Mesodermal cell (in vitro differentiated cells): ENCODE measurements around the gene TEDC2.

Source experiments
- H3K27ac ChIP-seq: 2 replicates; pipeline ENCODE4 v1.7.0; 2013; ENCODE audit warnings: mild to moderate bottlenecking, low read depth, low read length, moderate library complexity; ENCODE audit not compliant: severe bottlenecking
- H3K36me3 ChIP-seq: 2 replicates; pipeline ENCODE4 v1.7.1; 2013; ENCODE audit warnings: mild to moderate bottlenecking, low read length, moderate library complexity; ENCODE audit not compliant: control insufficient read depth, insufficient read depth
- H3K4me1 ChIP-seq: one replicate; pipeline ENCODE4 v1.7.1; 2013; ENCODE audit warnings: mild to moderate bottlenecking, low read length; ENCODE audit not compliant: insufficient read depth, control insufficient read depth, poor library complexity, severe bottlenecking
- H3K4me3 ChIP-seq: 2 replicates; pipeline ENCODE4 v1.7.0; 2013; ENCODE audit warnings: low read length, control low read depth, mild to moderate bottlenecking; ENCODE audit not compliant: insufficient read depth, poor library complexity, severe bottlenecking; ENCODE audit errors: extremely low read depth
- H3K9me3 ChIP-seq: 2 replicates; pipeline ENCODE4 v1.7.1; 2013; ENCODE audit warnings: mild to moderate bottlenecking, low read length, moderate library complexity; ENCODE audit not compliant: control insufficient read depth
- WGBS, 2 experiments: methylation state at CpG; one replicate each; pipeline ENCODE4 v1.1.5; 2013; ENCODE audit warnings: missing lambda C conversion rate in 2 of 2; ENCODE audit not compliant: insufficient coverage in 2 of 2; 5-methylcytosine and 5-hydroxymethylcytosine counted together

The TEDC2 gene

DNA sequence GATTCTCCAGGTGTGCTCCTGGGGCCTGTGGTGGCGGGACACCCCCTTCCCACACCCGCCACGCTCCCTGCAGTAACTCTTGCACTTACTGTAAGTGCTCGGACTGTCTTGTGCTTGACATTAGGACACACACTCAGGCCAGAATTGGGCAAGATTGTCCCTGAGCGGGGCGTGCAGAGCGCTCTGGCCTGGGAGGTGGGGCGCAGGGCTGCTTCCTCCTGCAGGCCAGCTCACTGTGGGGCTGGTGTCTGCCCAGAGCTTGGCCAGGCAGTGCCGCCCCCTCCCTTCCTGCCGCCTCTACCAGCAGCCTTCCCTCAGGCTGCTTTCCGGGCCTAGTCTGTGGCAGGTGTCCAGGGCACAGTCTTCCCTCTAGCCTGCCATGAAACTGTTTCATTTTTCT lies 47.8 kb downstream of the TEDC2 start:
- Histone ChIP-seq H3K9me3 (no peaks in the 10 kb centered on the region), H3K4me1 (peaks cover 7% of the 10 kb centered on the region), H3K4me3 (no peak overlapping the region), H3K27ac (no peak overlapping the region), H3K36me3 (no peaks in the 10 kb centered on the region)
- WGBS, 2 experiments, result 94 to 97% methylated on average over 11 of the region's 11 CpGs

DNA sequence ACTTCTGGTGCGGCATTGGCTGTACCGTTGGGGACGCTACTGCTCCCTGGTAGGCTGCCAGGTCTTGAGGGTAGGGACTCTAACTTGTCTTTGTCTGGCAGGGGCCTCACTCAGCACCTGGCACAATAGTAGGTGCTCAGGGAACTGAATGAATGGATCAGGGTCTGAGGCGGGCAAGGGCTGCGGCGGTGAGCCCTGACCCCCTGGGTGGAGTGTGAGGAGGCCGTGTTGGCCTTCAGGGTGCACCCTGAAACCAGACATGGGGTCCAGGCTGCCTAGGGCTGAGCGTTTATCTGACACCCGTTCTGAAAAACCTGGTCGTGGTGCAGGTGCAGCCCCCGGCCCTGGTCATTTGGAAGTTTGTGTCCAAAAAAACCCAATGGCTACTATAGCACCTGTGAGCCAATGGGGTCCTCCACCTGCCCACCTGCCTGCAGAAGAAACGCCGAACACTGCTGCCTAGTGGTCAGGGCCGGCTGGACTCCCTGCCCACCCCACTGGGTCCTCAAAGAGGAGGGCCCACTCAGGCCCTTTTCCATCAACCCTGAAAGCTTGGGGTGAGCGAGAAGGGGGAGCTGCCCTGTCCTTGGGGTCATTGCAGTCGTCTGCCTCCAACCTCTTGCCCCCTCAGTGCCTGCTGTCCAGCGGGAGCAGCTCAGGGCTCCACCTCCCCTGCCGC lies 49.0 kb downstream of the TEDC2 start:
- Histone ChIP-seq H3K4me3 (no peak overlapping the region), H3K36me3 (no peaks in the 10 kb centered on the region), H3K9me3 (no peaks in the 10 kb centered on the region), H3K4me1 (peaks cover 7% of the 10 kb centered on the region), H3K27ac (no peak overlapping the region)
- 87 to 92% methylated on average over 18 of the region's 18 CpGs for WGBS, 2 experiments

DNA sequence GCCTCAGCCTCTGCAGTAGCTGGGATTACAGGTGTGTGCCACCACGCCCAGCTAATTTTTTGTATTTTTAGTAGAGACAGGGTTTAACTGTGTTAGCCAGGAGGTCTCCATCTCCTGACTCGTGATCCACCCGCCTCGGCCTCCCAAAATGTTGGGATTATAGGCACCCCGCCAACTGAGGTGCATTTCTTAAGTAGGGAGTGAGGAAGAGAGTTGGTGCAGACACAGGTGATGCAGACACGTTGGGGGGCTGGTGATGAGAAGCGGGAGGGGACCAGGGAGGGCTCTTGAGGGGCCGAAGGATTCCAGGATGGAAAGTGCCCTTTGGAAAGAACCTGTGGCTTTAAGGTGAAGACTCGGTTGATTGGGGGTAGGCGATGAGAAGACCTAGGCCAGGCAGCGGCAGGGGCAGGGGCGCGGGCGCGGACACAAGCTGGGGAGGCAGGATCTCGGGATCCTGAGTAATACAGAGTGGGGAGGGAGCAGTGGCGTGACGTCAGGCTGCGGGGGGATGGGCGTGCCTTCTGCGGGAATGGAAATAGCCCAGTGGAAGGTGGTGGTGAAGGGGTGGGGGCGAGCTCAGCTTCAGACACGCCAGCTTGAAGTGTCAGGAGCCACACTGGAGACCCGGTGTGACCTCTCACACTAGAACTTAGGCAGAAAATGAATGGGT lies 51.4 kb downstream of the TEDC2 start:
- peaks cover 3% of the 10 kb centered on the region for H3K36me3 ChIP-seq
- H3K27ac ChIP-seq, result no peak overlapping the region
- WGBS, 2 experiments, result 58 to 72% methylated on average over 13 to 23 of the region's 24 CpGs
- no peak overlapping the region for H3K4me3 ChIP-seq
- H3K9me3 ChIP-seq, result no peaks in the 10 kb centered on the region
- H3K4me1 ChIP-seq, result peaks cover 18% of the 10 kb centered on the region

DNA sequence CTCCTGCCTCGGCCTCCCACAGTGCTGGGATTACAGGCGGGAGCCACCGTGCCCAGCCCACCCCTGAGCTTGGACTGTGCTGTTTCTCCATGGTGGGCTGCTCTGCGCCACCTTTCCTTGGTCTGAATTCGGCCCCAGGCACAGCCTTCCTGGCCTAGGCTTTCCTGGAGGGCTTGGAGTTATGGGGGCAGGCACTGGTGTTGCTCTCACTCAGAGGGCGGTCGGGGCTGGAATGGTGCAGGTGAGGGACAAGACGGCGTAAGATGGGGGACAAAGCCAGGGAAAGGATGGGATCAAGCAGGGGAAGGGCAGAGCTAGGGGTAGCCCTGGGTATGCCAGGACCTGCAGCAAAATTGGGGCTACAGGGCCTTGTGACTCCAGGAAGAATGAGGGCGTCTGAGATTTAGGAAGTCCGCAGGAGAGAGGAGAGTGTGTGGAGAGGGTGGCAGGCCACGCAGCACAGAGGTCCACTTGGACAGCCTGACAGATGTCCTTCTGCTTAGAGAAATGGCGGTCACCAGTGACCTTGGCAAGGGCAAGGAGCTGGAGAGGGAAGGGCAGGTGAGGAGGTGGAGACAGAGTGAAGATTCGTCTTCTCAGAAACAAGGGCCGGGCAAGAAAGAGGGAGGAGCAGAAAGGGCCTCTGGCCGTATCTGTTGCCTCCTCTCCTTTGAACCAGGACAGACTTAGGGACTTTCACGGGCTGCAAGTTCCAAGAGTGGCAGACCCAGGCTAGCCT lies 52.3 kb downstream of the TEDC2 start:
- WGBS, 2 experiments, result 88 to 94% methylated on average over 12 to 17 of the region's 17 CpGs

DNA sequence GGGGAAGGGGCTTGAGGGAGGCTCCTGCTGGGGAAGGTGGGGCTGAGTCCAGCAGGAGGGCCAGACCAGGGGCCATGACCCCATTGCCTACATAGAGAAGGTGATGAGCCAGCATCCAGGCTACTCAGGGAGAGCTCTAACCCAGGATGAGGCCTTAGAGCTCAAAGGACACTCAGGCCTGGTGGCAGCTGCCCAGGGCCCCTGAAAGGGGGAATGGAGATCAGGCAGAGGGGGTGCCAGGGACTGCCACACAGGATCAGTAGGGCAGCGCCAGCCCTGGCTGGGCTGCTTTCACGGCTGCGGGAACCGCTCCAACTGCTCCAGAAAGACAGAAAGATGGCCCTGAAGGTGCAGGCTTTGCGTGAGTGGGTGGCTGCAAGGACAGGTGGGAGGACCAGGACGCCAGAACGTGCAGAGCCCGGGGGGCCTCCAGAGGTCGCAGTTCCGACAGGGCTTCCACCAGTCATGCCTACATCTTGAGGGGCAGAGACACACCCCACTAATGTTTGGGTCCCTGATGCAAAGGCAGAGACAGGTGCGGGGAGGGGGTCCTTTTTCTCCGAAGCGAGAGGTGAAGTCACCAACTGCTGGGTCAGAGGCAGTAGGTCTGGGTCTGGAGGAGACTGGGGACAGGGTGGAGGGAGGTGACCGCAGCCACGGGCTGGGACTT lies 53.0 kb downstream of the TEDC2 start:
- Histone ChIP-seq H3K4me3 (peak overlapping the region; percentile 82), H3K27ac (peak overlapping the region; percentile 97), H3K9me3 (no peaks in the 10 kb centered on the region), H3K4me1 (peaks cover 30% of the 10 kb centered on the region), H3K36me3 (peaks cover 3% of the 10 kb centered on the region)
- WGBS, 2 experiments, result 46 to 55% methylated on average over 11 to 15 of the region's 15 CpGs

More for the DNA sequence above, 52.3 kb downstream of the TEDC2 start:
- Histone ChIP-seq H3K27ac (no peak overlapping the region), H3K4me3 (no peak overlapping the region), H3K4me1 (peaks cover 27% of the 10 kb centered on the region), H3K36me3 (peaks cover 3% of the 10 kb centered on the region), H3K9me3 (no peaks in the 10 kb centered on the region)

DNA sequence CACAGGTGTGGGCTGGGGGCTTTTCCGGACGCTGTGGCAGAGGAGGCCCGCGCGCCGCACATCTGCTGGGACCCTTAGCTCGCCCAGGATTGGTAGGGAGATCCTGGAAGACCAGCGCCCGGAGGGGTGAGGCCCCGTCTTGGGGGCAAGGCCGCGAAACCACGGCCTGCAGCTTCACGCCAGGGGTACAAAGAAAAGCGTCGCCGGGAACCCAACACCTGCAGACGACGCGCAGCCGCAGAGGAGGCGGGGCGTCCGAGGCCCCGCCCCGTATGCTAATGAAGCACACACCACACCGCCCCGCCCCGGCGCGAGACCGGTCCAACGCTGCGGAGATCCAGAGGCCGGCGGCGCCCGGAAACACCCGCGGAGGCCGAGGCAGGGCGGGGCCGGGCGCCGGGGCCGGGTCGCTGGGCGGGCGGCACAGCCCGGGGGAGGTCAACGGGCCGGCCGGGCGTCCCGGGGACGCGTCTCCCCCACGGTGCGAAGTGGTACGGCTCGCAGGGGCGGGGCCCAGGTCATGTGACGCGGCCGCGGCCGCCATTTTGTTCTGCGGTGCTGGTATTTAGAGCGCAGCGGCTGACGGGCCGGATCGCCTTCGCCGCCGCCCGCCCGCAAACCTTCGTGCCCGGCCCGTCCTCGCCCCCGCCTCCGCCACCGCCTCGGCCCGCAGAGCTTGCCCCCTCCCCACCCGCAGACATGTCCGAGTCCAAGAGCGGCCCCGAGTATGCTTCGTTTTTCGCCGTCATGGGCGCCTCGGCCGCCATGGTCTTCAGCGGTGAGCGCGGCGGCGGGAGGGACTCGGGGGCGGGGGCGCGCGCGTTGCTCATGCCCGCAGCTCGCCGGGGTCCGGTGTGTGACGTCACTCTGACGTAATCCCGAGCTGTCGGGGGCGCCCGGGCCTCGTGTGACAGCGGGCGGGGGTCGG lies 53.8 kb downstream of the TEDC2 start, which contains the start of gene ATP6V0C:
ATP6V0C (plus strand) TSS at position 548 of the 928 bp plus-strand sequence; CDS start at position 700, 152 bp downstream.
- H3K4me3 ChIP-seq, result peak within 1 kb of the TSS; percentile 82
- 1 to 2% methylated on average over 78 to 92 of the region's 122 CpGs for WGBS, 2 experiments

More for the DNA sequence above, 53.8 kb downstream of the TEDC2 start, which contains the start of gene ATP6V0C:
- H3K36me3 ChIP-seq, result peaks cover 9% of the 10 kb centered on the region
- H3K9me3 ChIP-seq, result no peaks in the 10 kb centered on the region
- peak within 1 kb of the TSS; percentile 97 for H3K27ac ChIP-seq
- peaks cover 35% of the 10 kb centered on the region for H3K4me1 ChIP-seq
